Panc1 (cell line): ENCODE results near the gene ELMO1. TPM values are rescaled to one million over a fixed set of nuclear protein-coding genes. Genes with fewer than 3 reads are reported as not detected.

ENCODE experiments used
- ATAC-seq: fragments of 200-7000 bp; cut with Tn5 transposase; 2 replicates; pipeline ENCODE4 v1.9.1; 2020; ENCODE audit warnings: mild to moderate bottlenecking, moderate library complexity
- BruUV-seq: library from RNA; stranded (reverse); fragments of 400-500 nt; replicated peaks from 2 replicates; lab custom pipeline; 2021; lab: Mats Ljungman, UMichigan
- CTCF ChIA-PET: fragments of 300-600 bp; sonication (Branson Sonifier 250); formaldehyde crosslinking; loops from one replicate; lab custom pipeline; 2022; ENCODE audit warnings: antibody characterized with exemption; lab: Charles Lee
- POLR2A ChIA-PET: fragments of 300-600 bp; sonication (Branson Sonifier 250); formaldehyde crosslinking; loops from one replicate; lab custom pipeline; 2022; ENCODE audit warnings: antibody characterized with exemption; lab: Charles Lee
- DNase-seq: peaks from one replicate; pipeline ENCODE4 v3.0.0-alpha.2; 2010; ENCODE audit warnings: low read depth, low spot score
- H3K27ac ChIP-seq: 2 replicates; pipeline ENCODE4 v1.5.1; 2011; ENCODE audit warnings: mild to moderate bottlenecking, low read length, inconsistent platforms
- H3K27me3 ChIP-seq: fragments of 200-500 bp; sonication (Bioruptor generic); 2 replicates; pipeline ENCODE4 v1.6.0; 2014; ENCODE audit warnings: low read length, inconsistent platforms; ENCODE audit not compliant: control insufficient read depth, insufficient read depth
- H3K36me3 ChIP-seq: fragments of 200-500 bp; sonication (Bioruptor generic); 2 replicates; pipeline ENCODE4 v1.5.1; 2014; ENCODE audit warnings: inconsistent platforms, mild to moderate bottlenecking, low read length, moderate library complexity; ENCODE audit not compliant: control insufficient read depth, insufficient read depth
- H3K4me1 ChIP-seq: 2 replicates; pipeline ENCODE4 v1.5.1; 2011; ENCODE audit warnings: inconsistent platforms, mild to moderate bottlenecking, low read length, moderate library complexity; ENCODE audit not compliant: control insufficient read depth, insufficient read depth
- H3K4me3 ChIP-seq, 2 experiments: 2 replicates each; pipeline ENCODE4 v1.5.1; 2011 to 2012; ENCODE audit warnings: low read depth in 2 of 2, low read length in 2 of 2, mild to moderate bottlenecking in 2 of 2, inconsistent platforms in 1 of 2, moderate library complexity in 1 of 2
- H3K9me3 ChIP-seq: fragments of 200-500 bp; sonication (Bioruptor generic); 2 replicates; pipeline ENCODE4 v1.5.1; 2014; ENCODE audit warnings: low read depth, mild to moderate bottlenecking, inconsistent platforms, low read length, moderate library complexity; ENCODE audit not compliant: control insufficient read depth, insufficient read depth
- CTCF ChIP-seq: fragments of 450-650 bp; IDR thresholded peaks from 2 replicates; pipeline ENCODE4 v1.5.1; 2017; ENCODE audit warnings: mild to moderate bottlenecking
- POLR2AphosphoS5 ChIP-seq: IDR thresholded peaks from 2 replicates; pipeline ENCODE4 v1.6.1; 2012; ENCODE audit warnings: mild to moderate bottlenecking, low read depth, low read length, moderate library complexity
- REST ChIP-seq, 2 experiments: IDR thresholded peaks; 2 replicates each; pipeline ENCODE4 v1.6.1; 2011 to 2012; ENCODE audit warnings: low read depth in 2 of 2, control low read depth in 1 of 2, low read length in 1 of 2, mild to moderate bottlenecking in 1 of 2, moderate library complexity in 1 of 2; ENCODE audit not compliant: insufficient read depth in 1 of 2
- SIN3A ChIP-seq: IDR thresholded peaks from 2 replicates; pipeline ENCODE4 v1.6.1; 2012; ENCODE audit warnings: low read depth, mild to moderate bottlenecking, low read length, moderate library complexity, borderline replicate concordance; ENCODE audit not compliant: insufficient read depth
- TCF7L2 ChIP-seq: IDR thresholded peaks from 2 replicates; pipeline ENCODE4 v1.6.1; 2011; ENCODE audit warnings: mild to moderate bottlenecking, low read depth, low read length, inconsistent platforms
- in situ Hi-C: cut with HindIII; loops from 2 replicates; pipeline ENCODE4 v1.10.0; 2016; ENCODE audit warnings: low sequenced_read_pairs, low pct_unique_long_range_greater_than_20kb
- intact Hi-C: fragments of 100-400 bp; cut with micrococcal nuclease; formaldehyde crosslinking; loops from one replicate; pipeline ENCODE4 v1.10.0; 2022; ENCODE audit not compliant: unreplicated experiment
- total RNA-seq: library from RNA; stranded (reverse); gene quantifications from one replicate; pipeline ENCODE4 v1.2.1, GENCODE V29; 2021; ENCODE audit not compliant: unreplicated experiment

Gene ELMO1
- total RNA-seq, 1 experiment from 2014 or later: 0.80 TPM

DNA sequence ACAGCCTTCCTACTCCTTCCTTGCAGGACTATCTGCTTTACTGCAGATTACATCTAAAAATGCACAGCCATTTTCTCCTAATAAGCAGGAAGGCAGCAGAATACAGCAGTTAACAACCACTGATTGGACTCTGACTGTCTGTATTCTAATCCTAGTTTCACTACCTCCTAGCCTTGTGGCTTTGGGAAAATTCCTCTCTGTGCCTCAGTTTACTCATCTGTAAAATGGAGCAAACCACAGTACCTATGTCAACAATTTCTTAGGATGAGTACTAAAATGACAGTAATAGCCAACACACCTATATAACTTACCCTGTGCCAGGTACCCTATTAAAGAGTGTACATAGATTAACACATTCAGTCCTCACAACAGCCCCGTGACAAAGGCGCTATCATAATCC is 89.5 kb downstream of the ELMO1 start:
- in situ Hi-C loops: no loop called here
- CTCF ChIA-PET: no interaction called here

GRCh38 chr7:37357637-37357996 is 91.0 kb downstream of the ELMO1 start:
- Histone ChIP-seq H3K27me3 (no peaks in the 10 kb centered on the region), H3K27ac (no peak overlapping the region), H3K36me3 (no peaks in the 10 kb centered on the region), H3K4me1 (no peaks in the 10 kb centered on the region), H3K9me3 (no peaks in the 10 kb centered on the region), H3K4me3 (no peak overlapping the region)
- no TSS peak for BruUV-seq
- in situ Hi-C loops: no loop called here
- ChIA-PET POLR2A (no interaction called here), CTCF (no interaction called here)
- no peak for ATAC-seq
- intact Hi-C loops: no loop called here
- no peak for DNase-seq
- TF ChIP-seq POLR2AphosphoS5: no peak

More for the DNA sequence above, 89.5 kb downstream of the ELMO1 start:
- no peaks in the 10 kb centered on the region for H3K27me3 ChIP-seq
- DNase-seq (no peak), ATAC-seq (no peak)
- no peak overlapping the region for H3K27ac ChIP-seq
- no peaks in the 10 kb centered on the region for H3K4me1 ChIP-seq
- BruUV-seq: no TSS peak
- POLR2A ChIA-PET: no interaction called here
- H3K4me3 ChIP-seq: no peak overlapping the region
- H3K36me3 ChIP-seq: no peaks in the 10 kb centered on the region
- TF ChIP-seq POLR2AphosphoS5: no peak
- no peak for TF ChIP-seq SIN3A
- TF ChIP-seq TCF7L2: no peak
- TF ChIP-seq REST (IDR thresholded peaks at IDR 0.05; ENCODE audit: insufficient read depth in 1 of 2, low read depth in 2 of 2, low read length in 1 of 2): no peak
- TF ChIP-seq CTCF: no peak
- intact Hi-C loops: no loop called here
- H3K9me3 ChIP-seq: no peaks in the 10 kb centered on the region

DNA sequence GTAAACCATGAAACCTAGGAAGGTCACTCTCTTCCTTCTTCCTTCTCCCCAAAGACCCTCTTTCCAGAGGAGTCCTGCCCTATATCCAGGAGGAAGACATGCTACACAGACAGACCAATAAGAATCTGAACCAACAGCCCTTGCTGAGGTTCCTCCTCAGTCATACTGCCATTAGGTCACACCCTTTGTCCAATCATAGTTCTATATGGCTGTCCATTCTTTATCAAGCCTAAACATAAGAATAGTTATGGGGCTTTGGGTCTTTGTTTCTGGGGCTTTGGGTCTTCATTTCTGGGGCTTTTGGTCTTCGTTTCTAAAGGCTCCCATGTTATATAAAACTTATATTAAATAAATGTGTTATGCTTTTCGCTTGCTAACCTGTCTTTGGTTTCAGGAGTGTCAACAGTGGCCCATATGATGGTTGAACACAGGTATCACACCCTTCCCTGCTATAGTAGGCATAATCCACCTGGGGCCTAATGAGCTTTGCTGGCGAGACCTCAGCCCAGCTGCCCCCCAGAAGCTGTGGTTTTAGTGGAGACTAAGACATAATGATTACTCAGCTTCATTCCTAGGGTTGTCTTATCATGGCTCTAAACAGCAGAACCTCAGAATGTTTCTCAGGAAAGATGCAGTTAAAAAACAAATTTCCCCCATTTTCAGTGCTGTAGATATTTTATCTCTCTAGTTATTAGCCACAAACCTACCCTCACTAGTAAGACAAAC is 91.6 kb downstream of the ELMO1 start:
- no TSS peak for BruUV-seq

More for the DNA sequence above, 91.6 kb downstream of the ELMO1 start:
- no peaks in the 10 kb centered on the region for H3K4me1 ChIP-seq
- ChIA-PET POLR2A (no interaction called here), CTCF (no interaction called here)
- H3K36me3 ChIP-seq: no peaks in the 10 kb centered on the region
- no peak overlapping the region for H3K27ac ChIP-seq
- in situ Hi-C loops (no loop called here), intact Hi-C loops (no loop called here)
- no peak overlapping the region for H3K4me3 ChIP-seq
- H3K9me3 ChIP-seq: no peaks in the 10 kb centered on the region
- no peak for ATAC-seq
- TF ChIP-seq SIN3A: no peak
- TF ChIP-seq REST (IDR thresholded peaks at IDR 0.05; ENCODE audit: insufficient read depth in 1 of 2, low read depth in 2 of 2, low read length in 1 of 2): no peak
- TF ChIP-seq CTCF: no peak
- no peak for TF ChIP-seq POLR2AphosphoS5
- TF ChIP-seq TCF7L2: no peak
- no peaks in the 10 kb centered on the region for H3K27me3 ChIP-seq
- no peak for DNase-seq
